ENCODE measurements around the gene RAP1GAP2. TPM values are rescaled to one million over a fixed set of nuclear protein-coding genes. Genes with fewer than 3 reads are reported as not detected.

The RAP1GAP2 gene
- total and polyA plus RNA-seq, 2 experiments from 2014 or later = 0.74 to 3.8 TPM

DNA sequence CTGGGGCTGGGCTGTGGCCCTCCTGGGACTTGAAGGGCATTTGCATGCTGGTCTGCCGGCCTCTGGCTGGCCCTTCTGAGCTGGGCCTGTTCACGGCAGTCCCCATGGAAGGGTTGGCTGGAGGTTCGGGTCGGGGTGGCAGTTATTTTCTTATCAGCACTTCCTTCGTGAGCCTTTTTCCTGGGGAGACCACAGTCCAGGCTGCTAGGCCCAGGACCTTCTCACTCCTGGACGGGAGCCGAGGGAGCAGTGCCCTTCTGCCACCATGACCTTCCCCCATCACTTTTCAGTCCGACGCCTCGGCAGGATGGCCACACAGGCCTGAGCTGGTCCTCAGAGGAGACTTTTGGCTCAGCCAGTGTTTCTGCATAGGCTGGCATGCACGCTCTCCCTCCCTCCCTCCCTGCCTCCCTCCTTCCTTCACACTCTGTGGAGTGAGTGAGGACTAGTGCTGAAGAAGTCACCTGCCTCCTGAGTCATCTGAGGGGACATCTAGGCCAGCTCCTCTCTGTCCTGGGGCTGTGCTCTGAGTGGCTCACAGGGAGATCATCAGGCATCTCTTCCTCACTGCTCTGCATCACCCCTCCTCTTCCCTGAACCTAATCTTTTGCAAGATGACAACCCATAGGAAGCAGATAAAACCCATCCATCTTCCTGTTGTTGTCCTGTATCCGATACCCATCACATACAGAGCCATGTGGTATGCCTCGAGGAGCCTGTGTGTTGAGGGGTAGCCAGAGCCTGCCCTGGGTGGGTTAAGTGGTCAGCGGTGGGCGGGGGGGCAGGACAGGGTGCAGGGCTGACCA, 109.7 kb downstream of the RAP1GAP2 start:
- 87 to 95% methylated on average over 14 to 15 of the region's 15 CpGs for WGBS, 2 experiments (ENCODE audit: low coverage in 1 of 2, low lambda C conversion rate in 2 of 2, missing lambda C conversion rate in 2 of 2)
- Histone ChIP-seq H3K4me1 (ENCODE audit: insufficient read depth) (no peaks in the 10 kb centered on the region), H3K79me2 (ENCODE audit: insufficient read depth) (no peaks in the 10 kb centered on the region), H3F3A (ENCODE audit: insufficient read depth) (no peaks in the 10 kb centered on the region), H3K9me2 (ENCODE audit: insufficient read depth) (no peaks in the 10 kb centered on the region), H3K27me3 (replicated peaks; ENCODE audit: insufficient read depth) (no peaks in the 10 kb centered on the region), H2AFZ (no peak overlapping the region), H3K9ac (no peak overlapping the region), H3K36me3 (ENCODE audit: low read depth) (no peaks in the 10 kb centered on the region), H3K4me3 (no peak overlapping the region), H3K4me2 (ENCODE audit: unreplicated experiment) (no peak overlapping the region), H3K27ac (no peak overlapping the region), H3K9me3 (ENCODE audit: low read depth) (no peaks in the 10 kb centered on the region), H4K20me1 (ENCODE audit: insufficient read depth) (no peaks in the 10 kb centered on the region)
- DNase-seq = no peak
- TF ChIP-seq EZH2phosphoT487 (IDR thresholded peaks at IDR 0.05; ENCODE audit: insufficient read depth, low read depth) = no peak
- no peak for TF ChIP-seq EZH2 (IDR thresholded peaks at IDR 0.05; ENCODE audit: insufficient read depth, poor library complexity, severe bottlenecking)
- in situ Hi-C loops (cut with MboI) = no loop called here

DNA sequence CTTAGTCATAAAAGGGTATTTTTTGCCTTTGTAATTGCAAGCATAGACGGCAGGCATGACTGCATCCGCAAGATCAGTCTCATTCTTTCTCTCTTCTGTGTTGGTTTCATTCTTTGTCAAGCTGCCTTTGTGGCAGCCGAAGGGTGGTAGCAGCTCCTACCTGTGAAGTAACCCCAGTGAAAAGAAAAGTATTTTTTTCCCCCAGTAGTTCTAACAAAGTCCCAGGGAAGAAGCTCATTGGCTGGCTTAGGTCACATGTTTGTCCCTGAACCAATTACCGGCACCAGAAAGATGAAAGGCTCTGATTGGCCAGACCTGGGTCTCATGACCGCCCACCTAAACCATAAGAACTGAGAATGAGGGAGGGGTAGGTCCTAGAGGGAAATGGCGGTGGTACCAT, 110.7 kb downstream of the RAP1GAP2 start:
- no peak for TF ChIP-seq EZH2 (IDR thresholded peaks at IDR 0.05; ENCODE audit: insufficient read depth, poor library complexity, severe bottlenecking)
- no peak for TF ChIP-seq EZH2phosphoT487 (IDR thresholded peaks at IDR 0.05; ENCODE audit: insufficient read depth, low read depth)
- Histone ChIP-seq H3F3A (ENCODE audit: insufficient read depth) (no peaks in the 10 kb centered on the region), H3K27me3 (replicated peaks; ENCODE audit: insufficient read depth) (no peaks in the 10 kb centered on the region), H3K4me1 (ENCODE audit: insufficient read depth) (no peaks in the 10 kb centered on the region), H3K27ac (no peak overlapping the region), H3K9ac (no peak overlapping the region), H3K79me2 (ENCODE audit: insufficient read depth) (no peaks in the 10 kb centered on the region), H3K9me3 (ENCODE audit: low read depth) (no peaks in the 10 kb centered on the region), H3K36me3 (ENCODE audit: low read depth) (no peaks in the 10 kb centered on the region), H4K20me1 (ENCODE audit: insufficient read depth) (no peaks in the 10 kb centered on the region), H3K4me2 (ENCODE audit: unreplicated experiment) (no peak overlapping the region), H3K4me3 (no peak overlapping the region), H2AFZ (no peak overlapping the region), H3K9me2 (ENCODE audit: insufficient read depth) (no peaks in the 10 kb centered on the region)
- no peak for DNase-seq
- in situ Hi-C loops (cut with MboI) = no loop called here
- WGBS, 2 experiments (ENCODE audit: low coverage in 1 of 2, low lambda C conversion rate in 2 of 2, missing lambda C conversion rate in 2 of 2) = 80 to 88% methylated on average over 6 of the region's 6 CpGs

DNA sequence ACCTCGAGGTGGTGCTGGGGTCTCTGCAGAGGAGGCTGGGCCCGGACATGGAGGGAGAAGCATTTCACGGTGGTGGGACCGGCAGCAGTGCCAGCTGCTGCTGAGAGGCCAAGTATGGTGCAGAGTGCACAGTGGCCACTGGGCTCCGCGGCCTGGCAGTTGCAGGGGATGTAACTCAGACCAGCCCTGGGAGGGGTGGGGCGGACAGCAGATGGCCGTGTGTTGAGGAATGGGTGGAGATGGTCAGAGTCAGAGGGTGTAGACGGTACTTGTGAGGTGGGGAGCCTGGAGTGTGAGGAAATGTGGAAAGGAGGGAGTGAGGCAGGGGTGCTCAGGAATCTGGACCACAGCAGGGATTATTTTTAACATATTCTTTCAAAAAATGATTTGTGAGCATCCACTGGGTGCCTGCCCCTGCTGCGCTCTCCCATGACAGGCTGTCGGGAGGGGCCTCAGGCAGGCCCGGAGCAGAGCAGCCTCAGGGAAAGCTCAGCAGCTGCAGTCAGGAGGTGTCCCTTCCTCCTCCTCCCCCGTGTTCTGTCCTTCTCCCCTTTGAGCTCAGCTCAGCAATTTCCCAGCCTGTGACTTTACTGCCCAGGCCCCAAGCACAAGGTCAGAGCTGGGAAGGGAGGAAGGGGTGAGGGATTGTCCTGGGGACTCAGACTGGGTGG, 113.1 kb downstream of the RAP1GAP2 start:
- Histone ChIP-seq H4K20me1 (ENCODE audit: insufficient read depth) (no peaks in the 10 kb centered on the region), H3K4me2 (ENCODE audit: unreplicated experiment) (no peak overlapping the region), H3F3A (ENCODE audit: insufficient read depth) (no peaks in the 10 kb centered on the region), H3K27me3 (replicated peaks; ENCODE audit: insufficient read depth) (no peaks in the 10 kb centered on the region), H3K9ac (no peak overlapping the region), H3K4me3 (no peak overlapping the region), H3K9me3 (ENCODE audit: low read depth) (no peaks in the 10 kb centered on the region), H3K36me3 (ENCODE audit: low read depth) (no peaks in the 10 kb centered on the region), H3K4me1 (ENCODE audit: insufficient read depth) (no peaks in the 10 kb centered on the region), H3K79me2 (ENCODE audit: insufficient read depth) (no peaks in the 10 kb centered on the region), H3K27ac (no peak overlapping the region), H2AFZ (no peak overlapping the region), H3K9me2 (ENCODE audit: insufficient read depth) (no peaks in the 10 kb centered on the region)
- no peak for TF ChIP-seq EZH2phosphoT487 (IDR thresholded peaks at IDR 0.05; ENCODE audit: insufficient read depth, low read depth)
- TF ChIP-seq EZH2 (IDR thresholded peaks at IDR 0.05; ENCODE audit: insufficient read depth, poor library complexity, severe bottlenecking) = no peak
- no peak for DNase-seq
- 58 to 60% methylated on average over 13 of the region's 13 CpGs for WGBS, 2 experiments (ENCODE audit: low coverage in 1 of 2, low lambda C conversion rate in 2 of 2, missing lambda C conversion rate in 2 of 2)
- in situ Hi-C loops (cut with MboI) = no loop called here

DNA sequence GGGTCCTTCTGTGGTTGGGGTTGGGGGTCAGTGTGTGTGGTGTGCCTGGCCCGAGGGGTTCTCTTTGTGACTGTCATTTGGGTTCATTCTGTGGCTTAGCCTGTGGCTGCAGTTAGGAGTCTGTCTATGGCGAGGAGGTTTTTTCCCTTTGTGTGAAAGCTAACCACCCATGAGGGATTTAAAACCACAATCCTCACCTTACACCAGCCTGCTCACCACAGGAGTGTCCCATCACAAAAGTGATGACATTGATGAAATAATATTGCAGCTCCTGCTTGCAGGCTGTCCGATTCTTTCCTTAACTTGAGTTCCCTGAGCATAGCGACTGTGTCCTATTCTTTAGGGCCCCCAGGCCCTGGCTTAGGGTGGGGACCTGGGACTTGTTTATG, 113.6 kb downstream of the RAP1GAP2 start:
- TF ChIP-seq EZH2 (IDR thresholded peaks at IDR 0.05; ENCODE audit: insufficient read depth, poor library complexity, severe bottlenecking) = no peak
- Histone ChIP-seq H3K36me3 (ENCODE audit: low read depth) (no peaks in the 10 kb centered on the region), H3K4me3 (no peak overlapping the region), H3K9me3 (ENCODE audit: low read depth) (no peaks in the 10 kb centered on the region), H3K4me1 (ENCODE audit: insufficient read depth) (no peaks in the 10 kb centered on the region), H3K9ac (no peak overlapping the region), H2AFZ (no peak overlapping the region), H3K79me2 (ENCODE audit: insufficient read depth) (no peaks in the 10 kb centered on the region), H3K27me3 (replicated peaks; ENCODE audit: insufficient read depth) (no peaks in the 10 kb centered on the region), H3K27ac (no peak overlapping the region), H3K9me2 (ENCODE audit: insufficient read depth) (no peaks in the 10 kb centered on the region), H3K4me2 (ENCODE audit: unreplicated experiment) (no peak overlapping the region), H4K20me1 (ENCODE audit: insufficient read depth) (no peaks in the 10 kb centered on the region), H3F3A (ENCODE audit: insufficient read depth) (no peaks in the 10 kb centered on the region)
- 91 to 92% methylated on average over 4 of the region's 4 CpGs for WGBS, 2 experiments (ENCODE audit: low coverage in 1 of 2, low lambda C conversion rate in 2 of 2, missing lambda C conversion rate in 2 of 2)
- no peak for DNase-seq
- in situ Hi-C loops (cut with MboI) = no loop called here
